ENCODE measurements around the gene AURKB. TPM values are rescaled to one million over a fixed set of nuclear protein-coding genes. Genes with fewer than 3 reads are reported as not detected.

AURKB gene
- total RNA-seq, 1 donor from 2014 or later = 21.4 TPM

GRCh38 chr17:8234361-8235270, 24.2 kb upstream of the AURKB start:
- Mint-ChIP-seq H3K4me1 (ENCODE audit: unreplicated experiment) (no peaks in the 10 kb centered on the region), H3K9me3 (ENCODE audit: unreplicated experiment) (no peaks in the 10 kb centered on the region), H3K27ac (ENCODE audit: unreplicated experiment) (no peak overlapping the region), H3K4me3 (ENCODE audit: unreplicated experiment) (peak overlapping the region; percentile 33), H3K27me3 (ENCODE audit: unreplicated experiment) (no peaks in the 10 kb centered on the region), H3K36me3 (ENCODE audit: low read depth, unreplicated experiment) (peaks cover 60% of the 10 kb centered on the region)
- TF ChIP-seq CTCF (IDR thresholded peaks at IDR 0.05; ENCODE audit: unreplicated experiment) = no peak
- no peak for DNase-seq (ENCODE audit: low spot score)

- Mint-ChIP-seq H3K36me3 (ENCODE audit: low read depth, unreplicated experiment) (peaks cover 74% of the 10 kb centered on the region), H3K9me3 (ENCODE audit: unreplicated experiment) (no peaks in the 10 kb centered on the region), H3K4me3 (ENCODE audit: unreplicated experiment) (peak overlapping the region; percentile 68), H3K4me1 (ENCODE audit: unreplicated experiment) (peaks cover 11% of the 10 kb centered on the region), H3K27ac (ENCODE audit: unreplicated experiment) (no peak overlapping the region), H3K27me3 (ENCODE audit: unreplicated experiment) (peaks cover 14% of the 10 kb centered on the region)
- TF ChIP-seq CTCF (IDR thresholded peaks at IDR 0.05; ENCODE audit: unreplicated experiment) = no peak
- no peak for DNase-seq (ENCODE audit: low spot score)
These were observed 21.3 kb upstream of the AURKB start for GRCh38 chr17:8231701-8232100.

GRCh38 chr17:8227238-8227581, 16.8 kb upstream of the AURKB start:
- Mint-ChIP-seq H3K27ac (ENCODE audit: unreplicated experiment) (peak overlapping the region; percentile 72), H3K4me1 (ENCODE audit: unreplicated experiment) (peaks cover 28% of the 10 kb centered on the region), H3K36me3 (ENCODE audit: low read depth, unreplicated experiment) (peaks cover 51% of the 10 kb centered on the region), H3K27me3 (ENCODE audit: unreplicated experiment) (peaks cover 45% of the 10 kb centered on the region), H3K4me3 (ENCODE audit: unreplicated experiment) (peak overlapping the region; percentile 76), H3K9me3 (ENCODE audit: unreplicated experiment) (peaks cover 2% of the 10 kb centered on the region)
- no peak for TF ChIP-seq CTCF (IDR thresholded peaks at IDR 0.05; ENCODE audit: unreplicated experiment)
- no peak for DNase-seq (ENCODE audit: low spot score)

GRCh38 chr17:8226536-8227237, 16.3 kb upstream of the AURKB start:
- Mint-ChIP-seq H3K4me1 (ENCODE audit: unreplicated experiment) (peaks cover 30% of the 10 kb centered on the region), H3K27me3 (ENCODE audit: unreplicated experiment) (peaks cover 49% of the 10 kb centered on the region), H3K36me3 (ENCODE audit: low read depth, unreplicated experiment) (peaks cover 51% of the 10 kb centered on the region), H3K9me3 (ENCODE audit: unreplicated experiment) (peaks cover 5% of the 10 kb centered on the region), H3K4me3 (ENCODE audit: unreplicated experiment) (peak overlapping the region; percentile 76), H3K27ac (ENCODE audit: unreplicated experiment) (peak overlapping the region; percentile 72)
- peak; percentile 76 for DNase-seq (ENCODE audit: low spot score)
- TF ChIP-seq CTCF (IDR thresholded peaks at IDR 0.05; ENCODE audit: unreplicated experiment) = no peak
